HEK293T (cell line): ENCODE data around the gene PLB1.

Experiments used
- ARNT ChIP-seq: fragments of 450-650 bp; IDR thresholded peaks from 2 replicates; pipeline ENCODE4 v1.6.1; 2017; ENCODE audit warnings: mild to moderate bottlenecking
- CTBP1 ChIP-seq: fragments of 450-650 bp; IDR thresholded peaks from 2 replicates; pipeline ENCODE4 v1.6.1; 2016; ENCODE audit warnings: borderline replicate concordance
- ELF4 ChIP-seq: fragments of 450-650 bp; IDR thresholded peaks from 2 replicates; pipeline ENCODE4 v1.6.1; 2017; ENCODE audit warnings: antibody characterized with exemption
- FOXA1 ChIP-seq: fragments of 450-650 bp; IDR thresholded peaks from 2 replicates; pipeline ENCODE4 v1.6.1; 2016; ENCODE audit warnings: mild to moderate bottlenecking
- FOXK2 ChIP-seq: fragments of 450-650 bp; IDR thresholded peaks from 2 replicates; pipeline ENCODE4 v1.6.1; 2016; ENCODE audit warnings: mild to moderate bottlenecking
- FOXM1 ChIP-seq: fragments of 450-650 bp; IDR thresholded peaks from 2 replicates; pipeline ENCODE4 v1.6.1; 2017; ENCODE audit warnings: mild to moderate bottlenecking, borderline replicate concordance
- HDGF ChIP-seq: fragments of 450-650 bp; IDR thresholded peaks from 2 replicates; pipeline ENCODE4 v1.6.1; 2017; ENCODE audit warnings: antibody characterized with exemption, borderline replicate concordance
- NFRKB ChIP-seq: fragments of 450-650 bp; IDR thresholded peaks from 2 replicates; pipeline ENCODE4 v1.6.1; 2016; ENCODE audit warnings: mild to moderate bottlenecking, moderate library complexity
- SP1 ChIP-seq: fragments of 450-650 bp; IDR thresholded peaks from 2 replicates; pipeline ENCODE4 v1.6.1; 2017
- SUZ12 ChIP-seq: fragments of 450-650 bp; IDR thresholded peaks from 2 replicates; pipeline ENCODE4 v1.6.1; 2016; ENCODE audit warnings: mild to moderate bottlenecking
- TARDBP ChIP-seq: fragments of 450-650 bp; IDR thresholded peaks from 2 replicates; pipeline ENCODE4 v1.6.1; 2016
- ZNF384 ChIP-seq: fragments of 450-650 bp; IDR thresholded peaks from 2 replicates; pipeline ENCODE4 v1.6.1; 2016

DNA sequence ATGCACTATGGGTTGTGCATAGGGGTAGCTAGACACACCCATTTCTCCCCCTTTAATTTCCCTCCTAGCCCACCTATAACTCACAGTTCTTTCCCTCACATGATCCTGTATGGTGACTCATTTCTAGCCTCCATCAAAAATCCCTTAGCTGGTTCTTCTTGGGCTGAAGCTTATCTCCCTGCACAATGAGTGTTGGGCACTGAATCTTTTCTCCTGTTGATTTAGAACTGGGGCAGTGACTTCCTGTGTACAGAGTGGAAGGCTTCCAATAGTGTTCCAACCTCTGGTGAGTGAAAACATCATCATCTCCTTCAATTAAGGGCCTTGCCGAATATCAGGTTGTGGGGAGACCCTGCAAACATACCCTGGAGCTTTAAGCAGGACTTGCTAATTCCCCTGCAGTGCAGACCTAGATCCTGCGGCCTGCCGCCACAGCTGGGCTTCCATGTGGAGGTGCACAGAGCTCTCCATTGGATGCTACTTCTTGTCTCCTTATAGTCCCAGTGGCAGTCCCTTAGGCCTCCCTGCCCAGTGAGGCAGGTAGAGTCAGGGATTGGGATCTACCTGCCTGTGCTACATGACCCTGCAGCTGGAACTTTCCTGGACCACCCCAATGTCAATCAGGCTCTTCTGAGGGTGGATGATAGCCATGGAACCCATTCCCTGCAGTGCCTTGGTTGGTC is 121.8 kb downstream of the PLB1 start:
- no peak for TF ChIP-seq NFRKB
- TF ChIP-seq SP1: no peak
- no peak for TF ChIP-seq TARDBP
- TF ChIP-seq SUZ12: no peak
- no peak for TF ChIP-seq FOXA1
- TF ChIP-seq ZNF384: no peak
- TF ChIP-seq ELF4: no peak
- no peak for TF ChIP-seq HDGF
- no peak for TF ChIP-seq FOXM1
- TF ChIP-seq ARNT: no peak
- no peak for TF ChIP-seq FOXK2
- no peak for TF ChIP-seq CTBP1
